Activated naive CD4-positive, alpha-beta T cell treated with anti-CD3 and anti-CD28 coated beads, Interleukin-2, amount 10 ng/mL, durations not matched to agents 7 days and 5 days (primary cell): ENCODE data around the gene ZNF487.
"Not testable (repeated sequence)": the region's sequence is repeated elsewhere in the genome, so short reads cannot be mapped to it uniquely, and the experiment has no call there.

Source experiments
- CTCF ChIA-PET: fragments of 350-600 bp; sonication (Branson Sonifier 250); formaldehyde crosslinking; loops from one replicate; lab custom pipeline; 2021; ENCODE audit warnings: antibody characterized with exemption; lab: Charles Lee
- DNase-seq: peaks from one replicate; pipeline ENCODE4 v3.0.0-alpha.2; 2020
- H3K27ac Mint-ChIP-seq: one replicate; pipeline ENCODE4 v1.8.0; 2021; ENCODE audit warnings: mild to moderate bottlenecking, moderate library complexity, mixed read lengths
- H3K27me3 Mint-ChIP-seq: one replicate; pipeline ENCODE4 v1.8.0; 2021; ENCODE audit warnings: mild to moderate bottlenecking, mixed read lengths
- H3K36me3 Mint-ChIP-seq: one replicate; pipeline ENCODE4 v1.8.0; 2021; ENCODE audit warnings: mixed read lengths
- H3K4me1 Mint-ChIP-seq: one replicate; pipeline ENCODE4 v1.8.0; 2021; ENCODE audit warnings: mixed read lengths
- H3K4me3 Mint-ChIP-seq: one replicate; pipeline ENCODE4 v1.8.0; 2021; ENCODE audit warnings: mild to moderate bottlenecking, moderate library complexity, mixed read lengths
- H3K9me3 Mint-ChIP-seq: one replicate; pipeline ENCODE4 v1.8.0; 2021; ENCODE audit warnings: mixed read lengths

ZNF487 gene

DNA sequence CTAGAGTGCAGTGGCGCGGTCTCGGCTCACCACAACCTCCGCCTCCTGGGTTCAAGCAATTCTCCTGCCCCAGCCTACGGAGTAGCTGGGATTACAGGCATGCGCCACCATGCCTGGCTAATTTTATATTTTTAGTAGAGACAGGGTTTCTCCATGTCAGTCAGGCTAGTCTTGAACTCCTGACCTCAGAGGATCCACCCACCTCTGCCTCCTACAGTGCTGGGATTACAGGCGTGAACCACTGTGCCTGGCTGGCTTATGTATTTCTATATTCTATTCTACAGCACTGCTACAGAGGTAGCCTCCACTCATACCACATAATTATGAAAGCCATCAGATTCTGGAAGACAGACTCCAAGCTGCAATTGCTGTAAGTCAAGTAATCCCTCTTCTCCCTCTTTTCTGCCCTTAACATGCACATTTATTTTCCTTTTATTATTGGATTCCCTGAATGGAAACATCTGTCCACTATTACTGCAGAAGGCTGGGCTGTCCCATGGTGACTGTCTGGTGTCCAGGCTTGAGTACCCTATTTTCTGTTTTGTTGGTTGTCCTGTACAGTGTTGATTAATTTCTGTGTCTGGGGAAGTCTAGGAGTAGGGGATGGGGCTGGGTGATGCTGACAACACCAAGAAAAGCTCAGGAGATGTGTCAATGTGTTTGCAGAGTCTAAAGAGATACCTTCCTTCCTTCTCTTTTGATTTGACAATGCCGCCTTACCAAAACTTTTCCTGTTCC is 5.8 kb upstream of the ZNF487 start:
- Mint-ChIP-seq H3K27ac (peak overlapping the region; percentile 11), H3K4me1 (peaks cover 35% of the 10 kb centered on the region), H3K9me3 (no peaks in the 10 kb centered on the region), H3K4me3 (no peak overlapping the region), H3K36me3 (peaks cover 5% of the 10 kb centered on the region), H3K27me3 (no peaks in the 10 kb centered on the region)
- DNase-seq = no peak
- CTCF ChIA-PET = no interaction called here

GRCh38 chr10:43437141-43437870 is 395 bp downstream of the ZNF487 start:
- H3K9me3 Mint-ChIP-seq = no peaks in the 10 kb centered on the region
- no peak for DNase-seq
- CTCF ChIA-PET = interaction anchor here (0.6 to 1.2 kb wide), 2 partner anchors 19 to 102 kb away, joined by 3 read pairs; no protein-coding TSS in a partner anchor

DNA sequence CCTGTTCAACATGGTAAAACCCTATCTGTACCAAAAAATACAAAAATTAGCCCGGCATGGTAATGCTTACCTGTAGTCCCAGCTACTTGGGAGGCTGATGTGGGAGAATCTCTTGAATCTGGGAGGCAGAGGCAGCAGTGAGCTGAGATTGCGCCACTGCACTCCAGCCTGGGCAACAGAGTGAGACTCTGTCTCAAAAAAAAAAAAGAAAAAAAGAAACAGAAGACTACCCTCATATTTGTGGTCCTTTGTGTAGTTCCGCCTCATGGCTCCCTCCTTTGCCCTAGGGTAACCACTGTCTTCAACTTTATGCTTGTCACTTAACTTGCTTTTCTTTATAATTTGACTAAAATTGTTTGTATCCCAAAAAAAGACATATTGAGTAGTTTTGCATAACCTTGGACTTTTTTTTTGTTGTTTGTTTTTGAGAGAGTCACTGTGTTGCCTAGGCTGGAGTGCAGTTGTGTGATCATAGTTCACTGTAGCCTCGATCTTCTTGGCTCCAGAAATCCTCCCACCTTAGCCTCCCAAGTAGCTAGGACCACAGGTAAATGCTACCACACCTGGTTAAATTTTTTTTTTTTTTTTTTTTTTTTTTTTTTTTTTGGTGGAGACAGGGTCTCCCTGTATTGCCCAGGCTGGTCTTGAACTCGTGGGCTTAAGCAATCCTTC is 3.7 kb downstream of the ZNF487 start:
- DNase-seq = no peak
- peaks cover 22% of the 10 kb centered on the region for H3K36me3 Mint-ChIP-seq
- no peak overlapping the region for H3K4me3 Mint-ChIP-seq
- no peaks in the 10 kb centered on the region for H3K27me3 Mint-ChIP-seq
- peaks cover 8% of the 10 kb centered on the region for H3K9me3 Mint-ChIP-seq
- no peak overlapping the region for H3K27ac Mint-ChIP-seq
- CTCF ChIA-PET = no interaction called here
- H3K4me1 Mint-ChIP-seq = peaks cover 51% of the 10 kb centered on the region

More at GRCh38 chr10:43437141-43437870, 395 bp downstream of the ZNF487 start:
- peak overlapping the region; percentile 98 for H3K4me3 Mint-ChIP-seq
- H3K27me3 Mint-ChIP-seq = no peaks in the 10 kb centered on the region
- peaks cover 13% of the 10 kb centered on the region for H3K36me3 Mint-ChIP-seq
- peak overlapping the region; percentile 98 for H3K27ac Mint-ChIP-seq
- H3K4me1 Mint-ChIP-seq = peaks cover 40% of the 10 kb centered on the region

DNA sequence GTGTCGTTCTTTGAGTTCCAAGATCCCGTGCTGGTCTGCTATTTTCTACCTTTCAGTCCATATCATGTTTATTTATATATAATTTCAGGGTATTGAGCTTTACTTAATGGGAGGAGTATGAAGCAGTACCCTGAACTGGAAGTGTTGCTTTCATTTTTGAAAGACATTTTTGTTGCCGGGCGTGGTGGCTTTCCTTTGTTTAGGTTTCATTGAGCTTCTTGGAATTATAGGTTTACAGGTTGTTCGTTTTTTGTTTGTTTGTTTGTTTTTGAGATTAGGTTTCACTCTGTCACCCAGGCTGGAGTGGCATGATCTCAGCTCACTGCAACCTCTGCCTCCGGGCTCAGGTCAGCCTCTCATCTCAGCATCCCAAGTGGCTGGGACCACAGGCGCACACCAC is 7.4 kb downstream of the ZNF487 start:
- no peak overlapping the region for H3K4me3 Mint-ChIP-seq
- H3K27me3 Mint-ChIP-seq = no peaks in the 10 kb centered on the region
- peaks cover 19% of the 10 kb centered on the region for H3K9me3 Mint-ChIP-seq
- H3K4me1 Mint-ChIP-seq = peaks cover 35% of the 10 kb centered on the region
- H3K36me3 Mint-ChIP-seq = peaks cover 33% of the 10 kb centered on the region
- no peak for DNase-seq
- CTCF ChIA-PET = no interaction called here
- peak overlapping the region; percentile 73 for H3K27ac Mint-ChIP-seq

- Mint-ChIP-seq H3K4me1 (peaks cover 32% of the 10 kb centered on the region), H3K27ac (peak overlapping the region; percentile 73), H3K9me3 (peaks cover 19% of the 10 kb centered on the region), H3K36me3 (peaks cover 33% of the 10 kb centered on the region), H3K27me3 (no peaks in the 10 kb centered on the region), H3K4me3 (no peak overlapping the region)
- no peak for DNase-seq
- CTCF ChIA-PET = no interaction called here
Observed at GRCh38 chr10:43444897-43445466, 8.1 kb downstream of the ZNF487 start.

DNA sequence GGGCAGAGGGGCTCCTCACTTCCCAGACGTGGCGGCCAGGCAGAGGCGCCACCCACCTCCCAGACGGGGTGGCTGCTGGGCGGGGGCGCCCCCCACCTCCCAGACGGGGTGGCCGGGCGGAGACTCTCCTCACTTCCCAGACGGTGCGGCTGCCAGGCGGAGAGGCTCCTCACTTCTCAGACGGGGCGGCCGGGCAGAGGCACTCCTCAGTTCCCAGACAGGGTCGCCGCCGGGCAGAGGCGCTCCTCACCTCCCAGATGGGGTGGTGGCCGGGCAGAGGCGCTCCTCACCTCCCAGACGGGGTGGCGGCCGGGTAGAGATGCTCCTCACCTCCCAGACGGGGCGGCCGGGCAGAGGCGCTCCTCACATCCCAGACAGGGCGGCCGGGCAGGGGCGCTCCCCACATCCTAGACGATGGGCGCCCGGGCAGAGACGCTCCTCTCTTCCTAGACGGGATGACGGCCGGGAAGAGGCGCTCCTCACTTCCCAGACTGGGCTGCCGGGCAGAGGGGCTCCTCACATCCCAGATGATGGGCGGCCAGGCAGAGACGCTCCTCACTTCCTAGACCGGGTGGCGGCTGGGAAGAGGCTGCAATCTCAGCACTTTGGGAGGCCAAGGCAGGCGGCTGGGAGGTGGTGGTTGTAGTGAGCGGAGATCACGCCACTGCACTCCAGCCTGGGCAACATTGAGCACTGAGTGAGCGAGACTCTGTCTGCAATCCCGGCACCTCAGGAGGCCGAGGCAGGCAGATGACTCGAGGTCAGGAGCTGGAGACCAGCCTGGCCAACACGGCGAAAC is 9.5 kb downstream of the ZNF487 start:
- H3K36me3 Mint-ChIP-seq = peaks cover 31% of the 10 kb centered on the region
- CTCF ChIA-PET, H3K4me3 Mint-ChIP-seq, H3K27me3 Mint-ChIP-seq, DNase-seq: not testable (repeated sequence)
- H3K27ac Mint-ChIP-seq = peak overlapping the region; percentile 49
- H3K9me3 Mint-ChIP-seq = peaks cover 19% of the 10 kb centered on the region
- peaks cover 31% of the 10 kb centered on the region for H3K4me1 Mint-ChIP-seq

GRCh38 chr10:43448742-43449141 is 11.8 kb downstream of the ZNF487 start:
- Mint-ChIP-seq H3K4me1 (peaks cover 49% of the 10 kb centered on the region), H3K4me3 (no peak overlapping the region)
- CTCF ChIA-PET = interaction anchor here (1.0 kb wide), 2 partner anchors 58 to 244 kb away, joined by 3 to 4 read pairs; no protein-coding TSS in a partner anchor

DNA sequence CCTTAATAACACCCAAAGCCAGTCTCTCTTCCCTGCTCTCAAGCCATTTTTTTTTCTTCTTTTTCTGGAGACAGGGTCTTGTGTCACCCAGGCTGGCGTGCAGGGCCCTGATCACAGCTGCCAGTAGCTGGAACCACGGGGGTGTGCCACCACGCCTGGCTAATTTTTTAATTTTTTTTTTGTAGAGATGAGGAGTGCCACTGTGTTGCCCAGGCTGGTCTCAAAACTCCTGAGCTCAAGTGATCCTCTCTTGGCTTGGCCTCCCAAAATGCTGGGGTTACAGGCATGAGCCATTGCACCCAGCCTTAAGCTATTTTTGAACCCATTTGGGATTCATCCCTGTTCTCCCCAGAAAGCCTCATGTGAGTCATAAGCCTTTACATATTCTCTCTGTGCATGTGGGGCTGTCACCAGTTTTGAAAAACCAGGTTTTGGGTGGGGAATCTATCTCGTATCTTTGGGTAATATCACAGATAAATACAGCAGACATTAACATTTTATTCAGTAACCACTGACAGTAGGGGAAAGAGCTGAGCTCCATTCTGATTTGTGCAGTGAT is 15.5 kb downstream of the ZNF487 start:
- CTCF ChIA-PET = interaction anchor here (0.7 to 1.4 kb wide), 3 partner anchors 45 to 104 kb away, joined by 3 to 4 read pairs (median 3); no protein-coding TSS in a partner anchor
- peaks cover 3% of the 10 kb centered on the region for H3K9me3 Mint-ChIP-seq
- H3K4me1 Mint-ChIP-seq = peaks cover 57% of the 10 kb centered on the region
- H3K27me3 Mint-ChIP-seq = no peaks in the 10 kb centered on the region
- H3K36me3 Mint-ChIP-seq = peaks cover 29% of the 10 kb centered on the region
- H3K27ac Mint-ChIP-seq = peak overlapping the region; percentile 99
- DNase-seq = no peak
- peak overlapping the region; percentile 63 for H3K4me3 Mint-ChIP-seq

More at GRCh38 chr10:43448742-43449141, 11.8 kb downstream of the ZNF487 start:
- peaks cover 43% of the 10 kb centered on the region for H3K36me3 Mint-ChIP-seq
- DNase-seq = no peak
- no peak overlapping the region for H3K27ac Mint-ChIP-seq
- no peaks in the 10 kb centered on the region for H3K27me3 Mint-ChIP-seq
- peaks cover 19% of the 10 kb centered on the region for H3K9me3 Mint-ChIP-seq

- no peaks in the 10 kb centered on the region for H3K27me3 Mint-ChIP-seq
- peak overlapping the region; percentile 63 for H3K4me3 Mint-ChIP-seq
- peak overlapping the region; percentile 99 for H3K27ac Mint-ChIP-seq
- H3K36me3 Mint-ChIP-seq = peaks cover 26% of the 10 kb centered on the region
- peaks cover 58% of the 10 kb centered on the region for H3K4me1 Mint-ChIP-seq
- CTCF ChIA-PET = interaction anchor here (1.3 to 1.5 kb wide), 2 partner anchors 45 to 48 kb away, joined by 3 read pairs; no protein-coding TSS in a partner anchor
- H3K9me3 Mint-ChIP-seq = no peaks in the 10 kb centered on the region
- DNase-seq = no peak
Observed at GRCh38 chr10:43453266-43453831, 16.4 kb downstream of the ZNF487 start.

GRCh38 chr10:43454025-43454424 is 17.1 kb downstream of the ZNF487 start:
- not testable (repeated sequence) for H3K9me3 Mint-ChIP-seq, DNase-seq, H3K27me3 Mint-ChIP-seq
- H3K27ac Mint-ChIP-seq = peak overlapping the region; percentile 97
- peaks cover 26% of the 10 kb centered on the region for H3K36me3 Mint-ChIP-seq
- CTCF ChIA-PET = interaction anchor here (1.5 kb wide), 1 partner anchor 49 kb away, joined by 3 read pairs; no protein-coding TSS in a partner anchor
- peak overlapping the region; percentile 88 for H3K4me3 Mint-ChIP-seq
- peaks cover 63% of the 10 kb centered on the region for H3K4me1 Mint-ChIP-seq

GRCh38 chr10:43456561-43456960 is 19.6 kb downstream of the ZNF487 start:
- Mint-ChIP-seq H3K27ac (peak overlapping the region; percentile 97), H3K4me3 (peak overlapping the region; percentile 88), H3K36me3 (peaks cover 26% of the 10 kb centered on the region), H3K4me1 (peaks cover 60% of the 10 kb centered on the region)
- not testable (repeated sequence) for DNase-seq, H3K9me3 Mint-ChIP-seq, H3K27me3 Mint-ChIP-seq
- CTCF ChIA-PET = interaction anchor here (1.4 kb wide), 1 partner anchor 20 kb away, joined by 3 read pairs; the partner anchor contains the start of gene ZNF487

- Mint-ChIP-seq H3K9me3 (no peaks in the 10 kb centered on the region), H3K4me1 (peaks cover 48% of the 10 kb centered on the region), H3K27ac (no peak overlapping the region), H3K27me3 (no peaks in the 10 kb centered on the region), H3K4me3 (no peak overlapping the region), H3K36me3 (peaks cover 16% of the 10 kb centered on the region)
- DNase-seq = no peak
- CTCF ChIA-PET = interaction anchor here (0.8 to 1.4 kb wide), 5 partner anchors 109 to 255 kb away, joined by 3 read pairs; no protein-coding TSS in a partner anchor
Observed at GRCh38 chr10:43458227-43458626, 21.3 kb downstream of the ZNF487 start.
